Measurements from ENCODE around the gene CEACAM3. TPM values are rescaled to one million over a fixed set of nuclear protein-coding genes. Genes with fewer than 3 reads are reported as not detected.

The CEACAM3 gene
- total and polyA plus RNA-seq, 2 donors (not counting 1 experiment from before 2014, with no cell fraction given) = not detected

GRCh38 chr19:41811036-41811435 is 14.6 kb downstream of the CEACAM3 start:
- TF ChIP-seq EZH2 (IDR thresholded peaks at IDR 0.05; ENCODE audit: low read length, missing control alignments) = no peak
- TF ChIP-seq CTCF (conservative IDR thresholded peaks at IDR 0.05 in 1 of 2, IDR thresholded peaks at IDR 0.05 in 1 of 2; ENCODE audit: low read depth in 1 of 2, low read length in 2 of 2) = no peak
- Histone ChIP-seq H4K20me1 (ENCODE audit: control insufficient read depth, extremely low read depth, insufficient read depth, low read length) (no peaks in the 10 kb centered on the region), H3K4me2 (ENCODE audit: extremely low read depth, insufficient read depth, low read length) (no peak overlapping the region), H3K9ac (ENCODE audit: insufficient read depth, low read length) (no peak overlapping the region), H3K79me2 (ENCODE audit: control insufficient read depth, insufficient read depth, low read length) (no peaks in the 10 kb centered on the region), H3K27ac (ENCODE audit: insufficient read depth, low read length) (no peak overlapping the region), H3K9me3 (ENCODE audit: control insufficient read depth, insufficient read depth, low read depth, low read length) (no peaks in the 10 kb centered on the region), H3K36me3 (ENCODE audit: control insufficient read depth, insufficient read depth, low read length) (no peaks in the 10 kb centered on the region), H3K4me1 (ENCODE audit: control insufficient read depth, extremely low read depth, insufficient read depth, low read length) (no peaks in the 10 kb centered on the region), H3K4me3 (replicated peaks in 1 of 4; ENCODE audit: control extremely low read depth in 1 of 4, insufficient read depth in 1 of 4, low read depth in 3 of 4, low read length in 4 of 4) (no peak overlapping the region), H3K27me3 (ENCODE audit: control insufficient read depth, insufficient read depth, low read length) (no peaks in the 10 kb centered on the region), H2AFZ (ENCODE audit: low read length) (no peak overlapping the region)
- DNase-seq (ENCODE audit: low read depth in 2 of 2) = no peak

- H3K4me2 ChIP-seq (ENCODE audit: extremely low read depth, insufficient read depth, low read length) = no peak overlapping the region
- no peaks in the 10 kb centered on the region for H3K36me3 ChIP-seq (ENCODE audit: control insufficient read depth, insufficient read depth, low read length)
- H4K20me1 ChIP-seq (ENCODE audit: control insufficient read depth, extremely low read depth, insufficient read depth, low read length) = no peaks in the 10 kb centered on the region
- TF ChIP-seq EZH2 (IDR thresholded peaks at IDR 0.05; ENCODE audit: low read length, missing control alignments) (no peak), CTCF (conservative IDR thresholded peaks at IDR 0.05 in 1 of 2, IDR thresholded peaks at IDR 0.05 in 1 of 2; ENCODE audit: low read depth in 1 of 2, low read length in 2 of 2) (no peak)
- H3K4me1 ChIP-seq (ENCODE audit: control insufficient read depth, extremely low read depth, insufficient read depth, low read length) = no peaks in the 10 kb centered on the region
- H3K9ac ChIP-seq (ENCODE audit: insufficient read depth, low read length) = no peak overlapping the region
- no peaks in the 10 kb centered on the region for H3K9me3 ChIP-seq (ENCODE audit: control insufficient read depth, insufficient read depth, low read depth, low read length)
- H3K27ac ChIP-seq (ENCODE audit: insufficient read depth, low read length) = no peak overlapping the region
- no peak overlapping the region for H2AFZ ChIP-seq (ENCODE audit: low read length)
- no peak for DNase-seq (ENCODE audit: low read depth in 2 of 2)
- no peak overlapping the region for H3K4me3 ChIP-seq (replicated peaks in 1 of 4; ENCODE audit: control extremely low read depth in 1 of 4, insufficient read depth in 1 of 4, low read depth in 3 of 4, low read length in 4 of 4)
- no peaks in the 10 kb centered on the region for H3K79me2 ChIP-seq (ENCODE audit: control insufficient read depth, insufficient read depth, low read length)
- H3K27me3 ChIP-seq (ENCODE audit: control insufficient read depth, insufficient read depth, low read length) = no peaks in the 10 kb centered on the region
Measured at GRCh38 chr19:41811981-41812380, 15.6 kb downstream of the CEACAM3 start.

GRCh38 chr19:41813911-41814310 is 17.5 kb downstream of the CEACAM3 start:
- H3K9ac ChIP-seq (ENCODE audit: insufficient read depth, low read length) = no peak overlapping the region
- H2AFZ ChIP-seq (ENCODE audit: low read length) = no peak overlapping the region
- H3K9me3 ChIP-seq (ENCODE audit: control insufficient read depth, insufficient read depth, low read depth, low read length) = no peaks in the 10 kb centered on the region
- H3K36me3 ChIP-seq (ENCODE audit: control insufficient read depth, insufficient read depth, low read length) = no peaks in the 10 kb centered on the region
- no peaks in the 10 kb centered on the region for H3K27me3 ChIP-seq (ENCODE audit: control insufficient read depth, insufficient read depth, low read length)
- no peaks in the 10 kb centered on the region for H4K20me1 ChIP-seq (ENCODE audit: control insufficient read depth, extremely low read depth, insufficient read depth, low read length)
- TF ChIP-seq EZH2 (IDR thresholded peaks at IDR 0.05; ENCODE audit: low read length, missing control alignments) (no peak), CTCF (conservative IDR thresholded peaks at IDR 0.05 in 1 of 2, IDR thresholded peaks at IDR 0.05 in 1 of 2; ENCODE audit: low read depth in 1 of 2, low read length in 2 of 2) (no peak)
- no peaks in the 10 kb centered on the region for H3K79me2 ChIP-seq (ENCODE audit: control insufficient read depth, insufficient read depth, low read length)
- no peaks in the 10 kb centered on the region for H3K4me1 ChIP-seq (ENCODE audit: control insufficient read depth, extremely low read depth, insufficient read depth, low read length)
- no peak for DNase-seq (ENCODE audit: low read depth in 2 of 2)
- H3K4me2 ChIP-seq (ENCODE audit: extremely low read depth, insufficient read depth, low read length) = no peak overlapping the region
- no peak overlapping the region for H3K27ac ChIP-seq (ENCODE audit: insufficient read depth, low read length)
- no peak overlapping the region for H3K4me3 ChIP-seq (replicated peaks in 1 of 4; ENCODE audit: control extremely low read depth in 1 of 4, insufficient read depth in 1 of 4, low read depth in 3 of 4, low read length in 4 of 4)
